NOMO-1 treated with DMSO at 0.1 percent for 48 hours (cell line): Measurements from ENCODE around the gene RPE.

Source experiments
- DNase-seq: peaks from one replicate; lab custom pipeline; 2025; ENCODE audit not compliant: unreplicated experiment; lab: John Stamatoyannopoulos, UW

The RPE gene

GRCh38 chr2:210000464-210001324 lies 1.7 kb upstream of the RPE start:
- DNase-seq: peak; percentile 84

GRCh38 chr2:210003359-210003758 lies 921 bp downstream of the RPE start:
- peak; percentile 77 for DNase-seq

GRCh38 chr2:210004881-210005280 lies 2.4 kb downstream of the RPE start:
- peak; percentile 58 for DNase-seq

GRCh38 chr2:210007895-210008294 lies 5.5 kb downstream of the RPE start:
- DNase-seq: no peak

GRCh38 chr2:210009126-210009525 lies 6.7 kb downstream of the RPE start:
- no peak for DNase-seq

- DNase-seq: no peak
Observed at GRCh38 chr2:210009896-210010295, 7.5 kb downstream of the RPE start.

- no peak for DNase-seq
Observed at GRCh38 chr2:210020138-210020537, 17.7 kb downstream of the RPE start.

- DNase-seq: no peak
Observed at GRCh38 chr2:210022824-210023223, 20.4 kb downstream of the RPE start.

- no peak for DNase-seq
Observed at GRCh38 chr2:210027608-210028007, 25.2 kb downstream of the RPE start.

- no peak for DNase-seq
Observed at GRCh38 chr2:210028178-210028577, 25.7 kb downstream of the RPE start.

GRCh38 chr2:210034087-210034683 lies 31.7 kb downstream of the RPE start:
- no peak for DNase-seq

GRCh38 chr2:210035679-210036078 lies 33.2 kb downstream of the RPE start:
- DNase-seq: no peak

GRCh38 chr2:210038078-210038477 lies 35.6 kb downstream of the RPE start:
- DNase-seq: no peak

- peak; percentile 36 for DNase-seq
Observed at GRCh38 chr2:210046851-210047500, 44.5 kb downstream of the RPE start.

- DNase-seq: no peak
Observed at GRCh38 chr2:210049831-210050230, 47.4 kb downstream of the RPE start.

GRCh38 chr2:210050885-210051284 lies 48.4 kb downstream of the RPE start:
- no peak for DNase-seq

GRCh38 chr2:210054696-210055095 lies 52.3 kb downstream of the RPE start:
- DNase-seq: no peak

GRCh38 chr2:210055825-210056224 lies 53.4 kb downstream of the RPE start:
- no peak for DNase-seq

- no peak for DNase-seq
Observed at GRCh38 chr2:210063306-210063705, 60.9 kb downstream of the RPE start.
